Measurements from ENCODE around the gene TNIK. TPM values are rescaled to one million over a fixed set of nuclear protein-coding genes. Genes with fewer than 3 reads are reported as not detected.

The TNIK gene
- total and polyA plus RNA-seq, 2 of the 4 experiments (the other 2 are of a cell fraction), result 3.4 to 6.3 TPM

GRCh38 chr3:171490901-171491300 is 30.7 kb upstream of the TNIK start:
- Histone ChIP-seq H4K8ac (ENCODE audit: low read depth in 2 of 2, low read length in 2 of 2) (no peak overlapping the region), H2AK9ac (replicated peaks; ENCODE audit: low read depth, low read length, poor library complexity) (peak overlapping the region; percentile 12), H4K5ac (ENCODE audit: low read depth, low read length) (no peak overlapping the region; the same call in 1 of the 2 replicates), H2AFZ (replicated peaks; ENCODE audit: low read length, poor library complexity) (peak overlapping the region; percentile 54), H2BK120ac (ENCODE audit: low read depth, low read length) (no peak overlapping the region), H3K9ac (ENCODE audit: low read depth, low read length) (no peak overlapping the region), H3K27ac (ENCODE audit: insufficient read depth, low read length) (no peak overlapping the region), H3K36me3 (ENCODE audit: control insufficient read depth, insufficient read depth, low read length) (no peaks in the 10 kb centered on the region), H2BK20ac (ENCODE audit: low read depth, low read length) (no peak overlapping the region), H3K9me1 (ENCODE audit: insufficient read depth, low read length) (no peaks in the 10 kb centered on the region), H3K14ac (replicated peaks; ENCODE audit: low read depth, low read length) (no peak overlapping the region; the same call in 1 of the 2 replicates), H4K91ac (ENCODE audit: insufficient read depth, low read depth, low read length) (no peak overlapping the region), H3K23ac (ENCODE audit: low read depth, low read length) (no peak overlapping the region), H3K18ac (ENCODE audit: low read depth, low read length) (no peak overlapping the region), H3K4me1 (ENCODE audit: control insufficient read depth, insufficient read depth, low read length) (no peaks in the 10 kb centered on the region), H3K4me3 (ENCODE audit: insufficient read depth, low read depth, low read length) (no peak overlapping the region), H3K79me1 (ENCODE audit: low read depth in 1 of 2, low read length in 2 of 2) (no peaks in the 10 kb centered on the region), H2AK5ac (ENCODE audit: low read depth, low read length) (no peak overlapping the region), H4K20me1 (ENCODE audit: insufficient read depth, low read length) (no peaks in the 10 kb centered on the region), H3K4ac (ENCODE audit: low read depth, low read length) (no peak overlapping the region), H3K56ac (ENCODE audit: extremely low read depth, insufficient read depth, low read length) (no peak overlapping the region), H3K4me2 (ENCODE audit: low read depth, low read length) (no peak overlapping the region), H2BK15ac (ENCODE audit: low read depth, low read length) (no peak overlapping the region), H2BK5ac (ENCODE audit: low read depth, low read length, poor library complexity, severe bottlenecking) (no peak overlapping the region), H3K27me3 (ENCODE audit: control insufficient read depth, insufficient read depth, low read length) (no peaks in the 10 kb centered on the region; the same call in none of the 2 replicates), H3K9me3 (ENCODE audit: control insufficient read depth, insufficient read depth, low read length) (no peaks in the 10 kb centered on the region)
- no peak for TF ChIP-seq RAD21 (IDR thresholded peaks at IDR 0.05; ENCODE audit: low read length)
- no peak for TF ChIP-seq RCOR1 (IDR thresholded peaks at IDR 0.05; ENCODE audit: insufficient replicate concordance, low read length)
- TF ChIP-seq, protein P1, sequence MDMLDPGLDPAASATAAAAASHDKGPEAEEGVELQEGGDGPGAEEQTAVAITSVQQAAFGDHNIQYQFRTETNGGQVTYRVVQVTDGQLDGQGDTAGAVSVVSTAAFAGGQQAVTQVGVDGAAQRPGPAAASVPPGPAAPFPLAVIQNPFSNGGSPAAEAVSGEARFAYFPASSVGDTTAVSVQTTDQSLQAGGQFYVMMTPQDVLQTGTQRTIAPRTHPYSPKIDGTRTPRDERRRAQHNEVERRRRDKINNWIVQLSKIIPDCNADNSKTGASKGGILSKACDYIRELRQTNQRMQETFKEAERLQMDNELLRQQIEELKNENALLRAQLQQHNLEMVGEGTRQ (IDR thresholded peaks at IDR 0.05; ENCODE audit: low read depth, low read length), result no peak
- TF ChIP-seq CHD1 (IDR thresholded peaks at IDR 0.05; ENCODE audit: low read depth, low read length), result no peak
- no peak for TF ChIP-seq RFX5 (IDR thresholded peaks at IDR 0.05; ENCODE audit: low read depth, low read length)
- no peak for TF ChIP-seq FOS (IDR thresholded peaks at IDR 0.05; ENCODE audit: low read depth, low read length)
- TF ChIP-seq, protein P2, sequence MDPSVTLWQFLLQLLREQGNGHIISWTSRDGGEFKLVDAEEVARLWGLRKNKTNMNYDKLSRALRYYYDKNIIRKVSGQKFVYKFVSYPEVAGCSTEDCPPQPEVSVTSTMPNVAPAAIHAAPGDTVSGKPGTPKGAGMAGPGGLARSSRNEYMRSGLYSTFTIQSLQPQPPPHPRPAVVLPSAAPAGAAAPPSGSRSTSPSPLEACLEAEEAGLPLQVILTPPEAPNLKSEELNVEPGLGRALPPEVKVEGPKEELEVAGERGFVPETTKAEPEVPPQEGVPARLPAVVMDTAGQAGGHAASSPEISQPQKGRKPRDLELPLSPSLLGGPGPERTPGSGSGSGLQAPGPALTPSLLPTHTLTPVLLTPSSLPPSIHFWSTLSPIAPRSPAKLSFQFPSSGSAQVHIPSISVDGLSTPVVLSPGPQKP (IDR thresholded peaks at IDR 0.05; ENCODE audit: borderline replicate concordance, low read depth, low read length), result no peak
- TF ChIP-seq MAFK (IDR thresholded peaks at IDR 0.05; ENCODE audit: low read depth, low read length), result no peak
- TF ChIP-seq MAZ (IDR thresholded peaks at IDR 0.05; ENCODE audit: borderline replicate concordance, low read depth, low read length), result no peak
- no peak for TF ChIP-seq POLR2A (IDR thresholded peaks at IDR 0.05; ENCODE audit: low read depth, low read length)
- no peak for TF ChIP-seq MXI1 (IDR thresholded peaks at IDR 0.05; ENCODE audit: borderline replicate concordance, low read depth, low read length)
- TF ChIP-seq, protein P3, sequence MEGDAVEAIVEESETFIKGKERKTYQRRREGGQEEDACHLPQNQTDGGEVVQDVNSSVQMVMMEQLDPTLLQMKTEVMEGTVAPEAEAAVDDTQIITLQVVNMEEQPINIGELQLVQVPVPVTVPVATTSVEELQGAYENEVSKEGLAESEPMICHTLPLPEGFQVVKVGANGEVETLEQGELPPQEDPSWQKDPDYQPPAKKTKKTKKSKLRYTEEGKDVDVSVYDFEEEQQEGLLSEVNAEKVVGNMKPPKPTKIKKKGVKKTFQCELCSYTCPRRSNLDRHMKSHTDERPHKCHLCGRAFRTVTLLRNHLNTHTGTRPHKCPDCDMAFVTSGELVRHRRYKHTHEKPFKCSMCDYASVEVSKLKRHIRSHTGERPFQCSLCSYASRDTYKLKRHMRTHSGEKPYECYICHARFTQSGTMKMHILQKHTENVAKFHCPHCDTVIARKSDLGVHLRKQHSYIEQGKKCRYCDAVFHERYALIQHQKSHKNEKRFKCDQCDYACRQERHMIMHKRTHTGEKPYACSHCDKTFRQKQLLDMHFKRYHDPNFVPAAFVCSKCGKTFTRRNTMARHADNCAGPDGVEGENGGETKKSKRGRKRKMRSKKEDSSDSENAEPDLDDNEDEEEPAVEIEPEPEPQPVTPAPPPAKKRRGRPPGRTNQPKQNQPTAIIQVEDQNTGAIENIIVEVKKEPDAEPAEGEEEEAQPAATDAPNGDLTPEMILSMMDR (conservative IDR thresholded peaks at IDR 0.05; ENCODE audit: low read depth, low read length), result no peak
- no peak for TF ChIP-seq NFE2L2 (IDR thresholded peaks at IDR 0.05; ENCODE audit: low read depth, low read length)
- no peak for TF ChIP-seq CEBPB (IDR thresholded peaks at IDR 0.05; ENCODE audit: low read depth, low read length)
- BruUV-seq (replicated peaks), result no TSS peak
- in situ Hi-C loops (cut with MboI; ENCODE audit: low sequenced_read_pairs) (no loop called here), intact Hi-C loops (cut with micrococcal nuclease) (no loop called here), dilution Hi-C loops (cut with HindIII; ENCODE audit: low sequenced_read_pairs, unreplicated experiment) (no loop called here)
- DNase-seq (no peak), ATAC-seq (ENCODE audit: low read depth) (no peak)
- ChIA-PET POLR2A (ENCODE audit: unreplicated experiment) (no interaction called here), CTCF (interaction anchor here (0.9 kb wide), 1 partner anchor 14 kb away, joined by 3 read pairs; no protein-coding TSS in a partner anchor)
- 61% methylated on average over 2 of the region's 3 CpGs; no CpG with 5 or more reads in 1 of the 2 experiments for WGBS, 2 experiments (ENCODE audit: extremely low coverage in 2 of 2, insufficient read length in 1 of 2)

Measured in IMR-90 (cell line).